ENCODE measurements around the gene MATN3. TPM values are rescaled to one million over a fixed set of nuclear protein-coding genes. Genes with fewer than 3 reads are reported as not detected.

Gene MATN3
- total and polyA plus RNA-seq, 2 of the 8 experiments (the other 6 are each of a cell fraction or from before 2014, with no cell fraction given): 3.0 to 9.9 TPM

- TF ChIP-seq CHD7 (IDR thresholded peaks at IDR 0.05; ENCODE audit: insufficient replicate concordance, low read length) (no peak), POLR2A (IDR thresholded peaks at IDR 0.05; ENCODE audit: control extremely low read depth in 1 of 2, low read depth in 2 of 2, low read length in 2 of 2) (no peak), CBX5 (IDR thresholded peaks at IDR 0.05; ENCODE audit: low read depth, low read length) (no peak), CREB1 (IDR thresholded peaks at IDR 0.05) (no peak), ATF2 (IDR thresholded peaks at IDR 0.05; ENCODE audit: low read length) (no peak), TCF12 (IDR thresholded peaks at IDR 0.05; ENCODE audit: low read depth, low read length) (no peak)
Observed at GRCh38 chr2:20011276-20012031, 1.0 kb downstream of the MATN3 start (continued).

Measured in H1 (cell line).